IPS-18c (cell line): ENCODE data around the gene VTN.

Experiments
- H3K4me3 ChIP-seq: 2 replicates; pipeline ENCODE4 v1.7.0; 2013; ENCODE audit warnings: low read depth, mild to moderate bottlenecking, low read length, moderate library complexity; ENCODE audit not compliant: insufficient read depth
- H3K9me3 ChIP-seq: one replicate; pipeline ENCODE4 v1.6.1; 2013; ENCODE audit warnings: mild to moderate bottlenecking, low read length, moderate library complexity; ENCODE audit not compliant: control insufficient read depth, insufficient read depth

The VTN gene

GRCh38 chr17:28318759-28319597 lies 51.1 kb downstream of the VTN start, which contains the start of gene TMEM97:
Gene TMEM97 (plus strand): TSS chr17:28319200. CDS start chr17:28319240, 40 bp downstream.
- Histone ChIP-seq H3K4me3 (peak within 1 kb of the TSS; percentile 81), H3K9me3 (no peaks in the 10 kb centered on the region)

- H3K9me3 ChIP-seq = no peaks in the 10 kb centered on the region
- H3K4me3 ChIP-seq = peak overlapping the region; percentile 81
Measured at GRCh38 chr17:28317966-28318758, 51.9 kb downstream of the VTN start.
